WTC11 (cell line): ENCODE results near the gene PARK7. TPM values are rescaled to one million over a fixed set of nuclear protein-coding genes. Genes with fewer than 3 reads are reported as not detected.
A peak's percentile ranks its signal among the peaks of the same experiment; 100 is the strongest.

Experiments used
- ATF1 ChIP-seq: sonication (generic); formaldehyde crosslinking; IDR thresholded peaks from 2 replicates; pipeline ENCODE4 v1.8.1; 2023; ENCODE audit warnings: mild to moderate bottlenecking, moderate library complexity, missing genetic modification reagents
- ATF3 ChIP-seq: sonication (generic); formaldehyde crosslinking; conservative IDR thresholded peaks from 2 replicates; pipeline ENCODE4 v1.8.1; 2022; ENCODE audit warnings: mild to moderate bottlenecking, missing genetic modification reagents
- CREB1 ChIP-seq: sonication (generic); formaldehyde crosslinking; IDR thresholded peaks from 2 replicates; pipeline ENCODE4 v1.8.0; 2023; ENCODE audit warnings: mild to moderate bottlenecking, missing genetic modification reagents
- CTCF ChIP-seq: fragments of 200-600 bp; IDR thresholded peaks from 2 replicates; pipeline ENCODE4 v1.8.0; 2022; ENCODE audit warnings: antibody characterized with exemption
- E2F4 ChIP-seq: sonication (generic); formaldehyde crosslinking; IDR thresholded peaks from 2 replicates; pipeline ENCODE4 v1.8.1; 2022; ENCODE audit warnings: low read depth, mild to moderate bottlenecking, moderate library complexity, missing genetic modification reagents, borderline replicate concordance
- ERG ChIP-seq: fragments of 250-450 bp; sonication (Bioruptor Pico); IDR thresholded peaks from 2 replicates; pipeline ENCODE4 v1.8.0; 2021; ENCODE audit warnings: mild to moderate bottlenecking
- GABPB1 ChIP-seq: sonication (generic); formaldehyde crosslinking; IDR thresholded peaks from 2 replicates; pipeline ENCODE4 v1.8.1; 2023; ENCODE audit warnings: mild to moderate bottlenecking, missing genetic modification reagents
- HMGA2 ChIP-seq: fragments of 250-450 bp; sonication (Bioruptor Pico); IDR thresholded peaks from 2 replicates; pipeline ENCODE4 v1.4.0; 2021; ENCODE audit warnings: mild to moderate bottlenecking, moderate library complexity
- IRF1 ChIP-seq: sonication (generic); formaldehyde crosslinking; IDR thresholded peaks from 2 replicates; pipeline ENCODE4 v1.8.0; 2023; ENCODE audit warnings: missing genetic modification reagents
- IRF2 ChIP-seq: sonication (generic); formaldehyde crosslinking; IDR thresholded peaks from 2 replicates; pipeline ENCODE4 v1.8.0; 2022; ENCODE audit warnings: low read depth, missing genetic modification reagents, borderline replicate concordance
- MAX ChIP-seq: sonication (generic); formaldehyde crosslinking; IDR thresholded peaks from 2 replicates; pipeline ENCODE4 v1.8.0; 2022; ENCODE audit warnings: mild to moderate bottlenecking, missing genetic modification reagents
- MXD4 ChIP-seq: fragments of 250-450 bp; sonication (Bioruptor Pico); IDR thresholded peaks from 2 replicates; pipeline ENCODE4 v1.8.0; 2021; ENCODE audit warnings: mild to moderate bottlenecking, moderate library complexity, borderline replicate concordance
- MYBL2 ChIP-seq: sonication (generic); formaldehyde crosslinking; IDR thresholded peaks from 2 replicates; pipeline ENCODE4 v1.8.1; 2023; ENCODE audit warnings: mild to moderate bottlenecking, moderate library complexity, missing genetic modification reagents
- NR2C2 ChIP-seq: sonication (generic); formaldehyde crosslinking; IDR thresholded peaks from 2 replicates; pipeline ENCODE4 v1.8.0; 2022; ENCODE audit warnings: mild to moderate bottlenecking, missing genetic modification reagents
- OVOL2 ChIP-seq: fragments of 250-450 bp; sonication (Bioruptor Pico); IDR thresholded peaks from 2 replicates; pipeline ENCODE4 v1.9.0; 2021; ENCODE audit warnings: mild to moderate bottlenecking, borderline replicate concordance
- PRRX2 ChIP-seq: fragments of 250-450 bp; sonication (Bioruptor Pico); IDR thresholded peaks from 2 replicates; pipeline ENCODE4 v1.8.0; 2021; ENCODE audit warnings: mild to moderate bottlenecking
- RELA ChIP-seq: sonication (generic); formaldehyde crosslinking; IDR thresholded peaks from 2 replicates; pipeline ENCODE4 v1.8.1; 2022; ENCODE audit warnings: missing genetic modification reagents, mild to moderate bottlenecking, borderline replicate concordance
- RORB ChIP-seq: fragments of 250-450 bp; sonication (Bioruptor Pico); IDR thresholded peaks from 2 replicates; pipeline ENCODE4 v1.9.0; 2021; ENCODE audit warnings: mild to moderate bottlenecking
- SMAD3 ChIP-seq: sonication (generic); formaldehyde crosslinking; IDR thresholded peaks from 2 replicates; pipeline ENCODE4 v1.8.0; 2022; ENCODE audit warnings: missing genetic modification reagents, mild to moderate bottlenecking, borderline replicate concordance
- SP1 ChIP-seq: sonication (generic); formaldehyde crosslinking; conservative IDR thresholded peaks from 2 replicates; pipeline ENCODE4 v1.8.1; 2022; ENCODE audit warnings: missing genetic modification reagents
- USF2 ChIP-seq: sonication (generic); formaldehyde crosslinking; IDR thresholded peaks from 2 replicates; pipeline ENCODE4 v1.8.1; 2023; ENCODE audit warnings: mild to moderate bottlenecking, missing genetic modification reagents, moderate library complexity
- ZNF416 ChIP-seq: fragments of 250-450 bp; sonication (Bioruptor Pico); IDR thresholded peaks from 2 replicates; pipeline ENCODE4 v1.9.0; 2021; ENCODE audit warnings: mild to moderate bottlenecking, inconsistent platforms
- ZNF425 ChIP-seq: fragments of 250-450 bp; sonication (Bioruptor Pico); conservative IDR thresholded peaks from 2 replicates; pipeline ENCODE4 v1.9.0; 2021; ENCODE audit warnings: mild to moderate bottlenecking
- ZNF532 ChIP-seq: fragments of 250-450 bp; sonication (Bioruptor Pico); IDR thresholded peaks from 2 replicates; pipeline ENCODE4 v1.9.0; 2021; ENCODE audit warnings: mild to moderate bottlenecking, borderline replicate concordance
- total RNA-seq: library from RNA; stranded (reverse); gene quantifications from 3 replicates; pipeline ENCODE4 v1.2.3, GENCODE V29; 2021

PARK7 gene
- total RNA-seq, 1 experiment from 2014 or later: 337 TPM

- TF ChIP-seq ZNF532 (CRISPR knock-in tag) (no peak), ATF3 (CRISPR knock-in tag) (0 out of 2 replicates have a peak, but pooled peaks have one; percentile 25), RELA (0 out of 2 replicates have a peak, but pooled peaks have one; percentile 81), MAX (CRISPR knock-in tag) (peak; percentile 90), USF2 (CRISPR knock-in tag) (peak; percentile 3; the same call in 1 of the 2 replicates), RORB (CRISPR knock-in tag) (no peak), ZNF425 (CRISPR knock-in tag) (no peak), CTCF (no peak), ZNF416 (CRISPR knock-in tag) (no peak), MXD4 (CRISPR knock-in tag) (no peak), OVOL2 (CRISPR knock-in tag) (no peak), IRF2 (CRISPR knock-in tag) (no peak), ERG (CRISPR knock-in tag) (no peak), PRRX2 (CRISPR knock-in tag) (no peak), SMAD3 (CRISPR knock-in tag) (peak; percentile 70; the same call in 1 of the 2 replicates), SP1 (CRISPR knock-in tag) (peak; percentile 91), MYBL2 (CRISPR knock-in tag) (peak; percentile 96), NR2C2 (CRISPR knock-in tag) (no peak), E2F4 (CRISPR knock-in tag) (no peak; the same call in 1 of the 2 replicates), GABPB1 (CRISPR knock-in tag) (peak; percentile 58), IRF1 (CRISPR knock-in tag) (no peak), ATF1 (peak; percentile 80; the same call in 1 of the 2 replicates), CREB1 (no peak), HMGA2 (CRISPR knock-in tag) (0 out of 2 replicates have a peak, but pooled peaks have one; percentile 13)
Measured at GRCh38 chr1:7961216-7962013, at the start of gene PARK7 (continued).
